Measurements from ENCODE around the gene LIPC.

DNA sequence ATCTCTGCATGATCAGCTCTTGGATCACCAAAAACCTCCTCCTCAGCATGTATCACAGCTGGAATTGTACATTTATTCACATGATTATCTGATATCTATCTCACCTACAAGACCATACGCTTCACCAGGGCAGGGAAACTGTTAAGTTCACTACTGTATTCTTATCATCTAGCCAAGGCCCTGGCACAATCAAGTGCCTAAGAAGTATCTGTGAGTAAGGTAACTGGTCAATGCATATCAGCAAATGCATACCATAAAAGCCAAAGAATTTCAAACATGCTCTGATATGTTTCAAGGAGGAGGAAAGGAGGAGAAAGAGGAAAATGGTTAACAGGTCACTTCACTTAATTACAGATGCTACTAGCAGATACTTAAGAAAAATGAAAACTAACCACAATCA is 158.4 kb downstream of the LIPC start:
- TF ChIP-seq, protein P1, sequence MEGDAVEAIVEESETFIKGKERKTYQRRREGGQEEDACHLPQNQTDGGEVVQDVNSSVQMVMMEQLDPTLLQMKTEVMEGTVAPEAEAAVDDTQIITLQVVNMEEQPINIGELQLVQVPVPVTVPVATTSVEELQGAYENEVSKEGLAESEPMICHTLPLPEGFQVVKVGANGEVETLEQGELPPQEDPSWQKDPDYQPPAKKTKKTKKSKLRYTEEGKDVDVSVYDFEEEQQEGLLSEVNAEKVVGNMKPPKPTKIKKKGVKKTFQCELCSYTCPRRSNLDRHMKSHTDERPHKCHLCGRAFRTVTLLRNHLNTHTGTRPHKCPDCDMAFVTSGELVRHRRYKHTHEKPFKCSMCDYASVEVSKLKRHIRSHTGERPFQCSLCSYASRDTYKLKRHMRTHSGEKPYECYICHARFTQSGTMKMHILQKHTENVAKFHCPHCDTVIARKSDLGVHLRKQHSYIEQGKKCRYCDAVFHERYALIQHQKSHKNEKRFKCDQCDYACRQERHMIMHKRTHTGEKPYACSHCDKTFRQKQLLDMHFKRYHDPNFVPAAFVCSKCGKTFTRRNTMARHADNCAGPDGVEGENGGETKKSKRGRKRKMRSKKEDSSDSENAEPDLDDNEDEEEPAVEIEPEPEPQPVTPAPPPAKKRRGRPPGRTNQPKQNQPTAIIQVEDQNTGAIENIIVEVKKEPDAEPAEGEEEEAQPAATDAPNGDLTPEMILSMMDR (IDR thresholded peaks at IDR 0.05; ENCODE audit: insufficient read depth, low read length, poor library complexity, severe bottlenecking): no peak
- TF ChIP-seq EZH2phosphoT487 (conservative IDR thresholded peaks at IDR 0.05; ENCODE audit: low read length): no peak
